ENCODE measurements around the gene MAMDC2. TPM values are rescaled to one million over a fixed set of nuclear protein-coding genes. Genes with fewer than 3 reads are reported as not detected.

The MAMDC2 gene
- total RNA-seq, 1 donor from 2014 or later, result 0.60 TPM

GRCh38 chr9:70064496-70064895 lies 20.8 kb downstream of the MAMDC2 start:
- H3K27me3 Mint-ChIP-seq, result peaks cover 8% of the 10 kb centered on the region
- H3K27ac Mint-ChIP-seq, result no peak overlapping the region
- no peak for DNase-seq (ENCODE audit: low spot score, unreplicated experiment)
- no peaks in the 10 kb centered on the region for H3K9me3 Mint-ChIP-seq (ENCODE audit: low read depth)
- no peak overlapping the region for H3K4me3 Mint-ChIP-seq (ENCODE audit: low read depth)
- no peaks in the 10 kb centered on the region for H3K4me1 Mint-ChIP-seq (ENCODE audit: low read depth)
- H3K36me3 Mint-ChIP-seq (ENCODE audit: insufficient read depth), result no peaks in the 10 kb centered on the region
- TF ChIP-seq CTCF (IDR thresholded peaks at IDR 0.05; ENCODE audit: unreplicated experiment), result no peak

DNA sequence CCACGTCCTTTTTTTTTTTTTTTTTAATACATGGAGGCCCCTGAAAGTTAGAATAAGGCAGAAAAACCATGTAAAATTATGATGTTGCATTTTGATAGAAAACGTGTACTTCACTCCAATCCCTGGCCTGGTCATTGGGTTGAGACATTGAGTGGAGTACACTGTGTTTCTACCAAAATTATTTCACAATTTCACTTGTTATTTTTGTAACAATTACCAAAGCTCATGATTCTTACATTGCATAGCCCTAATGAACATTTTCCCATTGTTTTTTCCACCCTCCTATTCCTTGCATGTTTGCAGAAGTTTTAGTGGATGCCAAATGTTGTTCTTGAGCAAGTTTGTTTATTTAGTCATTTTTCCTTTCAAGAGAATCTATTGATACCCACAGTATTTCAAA lies 21.9 kb downstream of the MAMDC2 start:
- Mint-ChIP-seq H3K4me3 (ENCODE audit: low read depth) (no peak overlapping the region), H3K27me3 (peaks cover 5% of the 10 kb centered on the region), H3K9me3 (ENCODE audit: low read depth) (no peaks in the 10 kb centered on the region), H3K27ac (no peak overlapping the region), H3K4me1 (ENCODE audit: low read depth) (no peaks in the 10 kb centered on the region), H3K36me3 (ENCODE audit: insufficient read depth) (no peaks in the 10 kb centered on the region)
- DNase-seq (ENCODE audit: low spot score, unreplicated experiment), result no peak
- TF ChIP-seq CTCF (IDR thresholded peaks at IDR 0.05; ENCODE audit: unreplicated experiment), result no peak

GRCh38 chr9:70066418-70066817 lies 22.8 kb downstream of the MAMDC2 start:
- no peak for DNase-seq (ENCODE audit: low spot score, unreplicated experiment)
- H3K4me1 Mint-ChIP-seq (ENCODE audit: low read depth), result no peaks in the 10 kb centered on the region
- no peaks in the 10 kb centered on the region for H3K9me3 Mint-ChIP-seq (ENCODE audit: low read depth)
- H3K27ac Mint-ChIP-seq, result no peak overlapping the region
- TF ChIP-seq CTCF (IDR thresholded peaks at IDR 0.05; ENCODE audit: unreplicated experiment), result no peak
- H3K27me3 Mint-ChIP-seq, result peaks cover 5% of the 10 kb centered on the region
- H3K4me3 Mint-ChIP-seq (ENCODE audit: low read depth), result no peak overlapping the region
- no peaks in the 10 kb centered on the region for H3K36me3 Mint-ChIP-seq (ENCODE audit: insufficient read depth)

DNA sequence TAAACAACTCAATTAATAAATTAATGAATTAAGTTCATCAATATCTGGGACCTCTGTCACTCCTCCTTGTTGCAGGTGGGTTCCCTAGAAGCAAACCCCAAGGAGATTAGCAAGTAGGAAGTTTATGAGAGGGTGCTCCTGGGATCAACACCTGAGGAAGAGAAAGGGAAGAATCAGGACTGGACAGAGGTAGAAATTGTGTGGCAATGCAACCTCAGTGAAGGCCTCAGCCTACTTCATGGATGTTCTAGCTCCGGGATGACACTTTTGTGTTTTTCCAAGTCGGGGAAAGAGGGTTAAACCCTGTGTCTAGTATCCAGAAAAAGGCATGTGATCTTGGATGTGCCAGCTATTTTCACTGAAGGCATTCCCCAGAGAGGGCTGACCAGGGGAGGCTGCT lies 23.2 kb downstream of the MAMDC2 start:
- H3K4me3 Mint-ChIP-seq (ENCODE audit: low read depth), result no peak overlapping the region
- H3K9me3 Mint-ChIP-seq (ENCODE audit: low read depth), result no peaks in the 10 kb centered on the region
- no peaks in the 10 kb centered on the region for H3K4me1 Mint-ChIP-seq (ENCODE audit: low read depth)
- no peaks in the 10 kb centered on the region for H3K36me3 Mint-ChIP-seq (ENCODE audit: insufficient read depth)
- no peak for TF ChIP-seq CTCF (IDR thresholded peaks at IDR 0.05; ENCODE audit: unreplicated experiment)
- H3K27ac Mint-ChIP-seq, result no peak overlapping the region
- no peak for DNase-seq (ENCODE audit: low spot score, unreplicated experiment)
- H3K27me3 Mint-ChIP-seq, result peaks cover 5% of the 10 kb centered on the region

- H3K4me3 Mint-ChIP-seq (ENCODE audit: low read depth), result no peak overlapping the region
- peaks cover 5% of the 10 kb centered on the region for H3K27me3 Mint-ChIP-seq
- DNase-seq (ENCODE audit: low spot score, unreplicated experiment), result no peak
- TF ChIP-seq CTCF (IDR thresholded peaks at IDR 0.05; ENCODE audit: unreplicated experiment), result no peak
- H3K9me3 Mint-ChIP-seq (ENCODE audit: low read depth), result no peaks in the 10 kb centered on the region
- H3K27ac Mint-ChIP-seq, result no peak overlapping the region
- H3K36me3 Mint-ChIP-seq (ENCODE audit: insufficient read depth), result no peaks in the 10 kb centered on the region
- H3K4me1 Mint-ChIP-seq (ENCODE audit: low read depth), result no peaks in the 10 kb centered on the region
These were observed 26.1 kb downstream of the MAMDC2 start for GRCh38 chr9:70069704-70070103.

All from progenitor cell of endocrine pancreas (in vitro differentiated cells).